Stimulated activated CD8-positive, alpha-beta memory T cell treated with anti-CD3 and anti-CD28 coated beads, Interleukin-15, amount 100 ng/mL, for 48 hours (primary cell): Measurements from ENCODE around the gene TRIM56.
A peak's percentile ranks its signal among the peaks of the same experiment; 100 is the strongest.
"Not testable (repeated sequence)": the region's sequence is repeated elsewhere in the genome, so short reads cannot be mapped to it uniquely, and the experiment has no call there.

Experiments used
- DNase-seq, 2 donors: peaks; one replicate each; pipeline ENCODE4 v3.0.0-alpha.2; 2020; ENCODE audit warnings: low read depth in 2 of 2

Gene TRIM56

GRCh38 chr7:101092266-101092905, 7.1 kb downstream of the TRIM56 start:
- DNase-seq = not testable (repeated sequence)

GRCh38 chr7:101093906-101094305, 8.6 kb downstream of the TRIM56 start:
- no peak for DNase-seq

- no peak for DNase-seq
These were observed 9.1 kb downstream of the TRIM56 start for GRCh38 chr7:101094376-101094775.

- DNase-seq = no peak
These were observed 9.6 kb downstream of the TRIM56 start for GRCh38 chr7:101094791-101095375.

GRCh38 chr7:101096331-101096956, 11.2 kb downstream of the TRIM56 start:
- no peak for DNase-seq

GRCh38 chr7:101096957-101097347, 11.7 kb downstream of the TRIM56 start:
- no peak for DNase-seq

- no peak for DNase-seq
These were observed 12.3 kb downstream of the TRIM56 start for GRCh38 chr7:101097561-101097960.

GRCh38 chr7:101099969-101100781, 14.9 kb downstream of the TRIM56 start:
- DNase-seq = peak; percentile 41 to 67

GRCh38 chr7:101100858-101101847, 15.9 kb downstream of the TRIM56 start:
- DNase-seq = no peak

GRCh38 chr7:101102026-101102425, 16.7 kb downstream of the TRIM56 start:
- no peak for DNase-seq

GRCh38 chr7:101103701-101104100, 18.4 kb downstream of the TRIM56 start:
- DNase-seq = not testable (repeated sequence)

- no peak for DNase-seq
These were observed 19.0 kb downstream of the TRIM56 start for GRCh38 chr7:101104193-101104713.

- DNase-seq = no peak
These were observed 19.5 kb downstream of the TRIM56 start for GRCh38 chr7:101104799-101105198.

- DNase-seq = not testable (repeated sequence)
These were observed 20.0 kb downstream of the TRIM56 start for GRCh38 chr7:101105248-101105647.

- DNase-seq = no peak
These were observed 21.1 kb downstream of the TRIM56 start for GRCh38 chr7:101106386-101106785.

- no peak for DNase-seq
These were observed 23.1 kb downstream of the TRIM56 start for GRCh38 chr7:101108330-101108857.

GRCh38 chr7:101108961-101109360, 23.7 kb downstream of the TRIM56 start:
- DNase-seq = no peak

- DNase-seq = no peak
These were observed 24.1 kb downstream of the TRIM56 start for GRCh38 chr7:101109368-101109767.

GRCh38 chr7:101111261-101111660, 26.0 kb downstream of the TRIM56 start:
- no peak for DNase-seq

GRCh38 chr7:101112233-101112632, 27.0 kb downstream of the TRIM56 start:
- no peak for DNase-seq

GRCh38 chr7:101113140-101113539, 27.9 kb downstream of the TRIM56 start:
- not testable (repeated sequence) for DNase-seq
